GM12878 (cell line): ENCODE data around the gene DCAF5. TPM values are rescaled to one million over a fixed set of nuclear protein-coding genes. Genes with fewer than 3 reads are reported as not detected.

Experiments
- ATAC-seq: fragments of 200-7000 bp; cut with Tn5 transposase; 3 replicates; pipeline ENCODE4 v1.9.1; 2020; ENCODE audit warnings: mild to moderate bottlenecking, moderate library complexity
- BruUV-seq: library from RNA; stranded (reverse); fragments of 400-500 nt; replicated peaks from 2 replicates; lab custom pipeline; 2021; lab: Mats Ljungman, UMichigan
- CTCF ChIA-PET: fragments of 300-600 bp; sonication (Branson Sonifier 250); formaldehyde crosslinking; extraction: SDS; loops from one replicate; lab custom pipeline; 2021; ENCODE audit warnings: inconsistent platforms; lab: Yijun Ruan, JAX
- POLR2A ChIA-PET: fragments of 350-600 bp; formaldehyde crosslinking; extraction: SDS; loops from one replicate; lab custom pipeline; 2021; ENCODE audit warnings: inconsistent platforms; lab: Charles Lee
- RAD21 ChIA-PET: fragments of 300-600 bp; sonication (Branson Sonifier 250); formaldehyde crosslinking; loops from one replicate; lab custom pipeline; 2023; ENCODE audit warnings: antibody characterized with exemption; ENCODE audit not compliant: unreplicated experiment; lab: Charles Lee
- SMC1A ChIA-PET: fragments of 300-600 bp; sonication (Branson Sonifier 250); formaldehyde crosslinking; loops from one replicate; lab custom pipeline; 2023; ENCODE audit not compliant: unreplicated experiment, uncharacterized antibody; lab: Charles Lee
- DNase-seq: peaks from one replicate; pipeline ENCODE4 v3.0.0-alpha.2; 2011; ENCODE audit warnings: low read depth, low spot score
- FAIRE-seq: peaks from 3 replicates; lab custom pipeline; 2011; peaks lifted over from hg19 to GRCh38; lab: Jason Lieb, UNC
- H2AFZ ChIP-seq: 2 replicates; pipeline ENCODE4 v1.6.0; 2011; ENCODE audit warnings: low read depth, low read length, control low read depth; ENCODE audit not compliant: control insufficient read depth
- H3K27ac ChIP-seq: 2 replicates; pipeline ENCODE4 v1.5.1; 2011; ENCODE audit warnings: control low read depth; ENCODE audit not compliant: control insufficient read depth, insufficient read depth
- H3K27me3 ChIP-seq, 2 experiments: replicated peaks in 1 of 2; 2 replicates each; pipeline versions ENCODE4 v1.6.0 to v1.6.1; 2011; ENCODE audit warnings: low read length in 1 of 2; ENCODE audit not compliant: control insufficient read depth in 2 of 2, insufficient read depth in 2 of 2
- H3K36me3 ChIP-seq, 2 experiments: 2 replicates each; pipeline ENCODE4 v1.5.1; 2011; ENCODE audit warnings: low read length in 1 of 2; ENCODE audit not compliant: control insufficient read depth in 2 of 2, insufficient read depth in 2 of 2
- H3K4me1 ChIP-seq: 2 replicates; pipeline ENCODE4 v1.6.1; 2011; ENCODE audit warnings: mild to moderate bottlenecking, low read length, moderate library complexity, mixed read lengths; ENCODE audit not compliant: control insufficient read depth, insufficient read depth
- H3K4me2 ChIP-seq: 2 replicates; pipeline ENCODE4 v1.6.0; 2011; ENCODE audit warnings: control low read depth; ENCODE audit not compliant: control insufficient read depth, insufficient read depth
- H3K4me3 ChIP-seq: fragments of 200-600 bp; sonication (generic); 2 replicates; pipeline ENCODE4 v1.5.1; 2016
- H3K79me2 ChIP-seq: 2 replicates; pipeline ENCODE4 v1.6.0; 2011; ENCODE audit warnings: low read length; ENCODE audit not compliant: control insufficient read depth, insufficient read depth
- H3K9ac ChIP-seq: 2 replicates; pipeline ENCODE4 v1.8.0; 2011; ENCODE audit warnings: low read length, control low read depth, mixed read lengths; ENCODE audit not compliant: control insufficient read depth, insufficient read depth
- H3K9me3 ChIP-seq: replicated peaks from 3 replicates; pipeline ENCODE4 v1.5.1; 2011; ENCODE audit warnings: mild to moderate bottlenecking, low read length; ENCODE audit not compliant: control insufficient read depth, insufficient read depth
- H4K20me1 ChIP-seq: 2 replicates; pipeline ENCODE4 v1.6.0; 2011; ENCODE audit not compliant: control insufficient read depth, insufficient read depth
- BACH1 ChIP-seq: fragments of 450-650 bp; IDR thresholded peaks from 2 replicates; pipeline ENCODE4 v1.6.1; 2017; ENCODE audit warnings: mild to moderate bottlenecking, borderline replicate concordance
- DPF2 ChIP-seq: fragments of 450-650 bp; IDR thresholded peaks from 2 replicates; pipeline ENCODE4 v1.6.1; 2017; ENCODE audit warnings: mild to moderate bottlenecking
- EP300 ChIP-seq, 2 experiments: fragments of 150-350 bp in 1 of 2; IDR thresholded peaks; 2 replicates each; pipeline ENCODE4 v1.6.1; 2011 to 2012; ENCODE audit warnings: low read depth in 2 of 2, low read length in 2 of 2, borderline replicate concordance in 1 of 2, improper control_type of control experiment in 1 of 2, inconsistent platforms in 1 of 2; ENCODE audit not compliant: control insufficient read depth in 1 of 2
- ETV6 ChIP-seq, 2 experiments: fragments of 450-650 bp in 1 of 2; IDR thresholded peaks in 1 of 2; conservative IDR thresholded peaks in 1 of 2; 2 replicates each; pipeline ENCODE4 v1.6.1; 2014; ENCODE audit warnings: antibody characterized with exemption in 1 of 2, borderline replicate concordance in 1 of 2, low read depth in 1 of 2, mild to moderate bottlenecking in 1 of 2, moderate library complexity in 1 of 2
- WRNIP1 ChIP-seq: IDR thresholded peaks from 2 replicates; pipeline ENCODE4 v1.6.1; 2011; ENCODE audit warnings: low read depth, low read length, improper control_type of control experiment, borderline replicate concordance
- ZBED1 ChIP-seq: IDR thresholded peaks from 2 replicates; pipeline ENCODE4 v1.6.1; 2016; ENCODE audit warnings: borderline replicate concordance
- WGBS: methylation state at CpG from one replicate; pipeline ENCODE4 v1.1.6; 2016; ENCODE audit warnings: low lambda C conversion rate; ENCODE audit not compliant: insufficient replicate concordance, insufficient coverage; ENCODE audit errors: missing lambda C conversion rate; 5-methylcytosine and 5-hydroxymethylcytosine counted together
- in situ Hi-C: fragments of 300-500 bp; cut with MboI; formaldehyde crosslinking; loops from 9 replicates; pipeline ENCODE4 v1.14.3; 2018; ENCODE audit warnings: mixed read lengths
- intact Hi-C: fragments of 100-400 bp; cut with micrococcal nuclease; formaldehyde crosslinking; loops from one replicate; pipeline ENCODE4 v1.14.2; 2022; ENCODE audit not compliant: unreplicated experiment
- polyA plus RNA-seq, 11 experiments: library from polyadenylated mRNA; depleted of rRNA in 4 of 11; unstranded in 6 of 11; stranded (reverse) in 5 of 11; fragments of >200 nt; fragmentation: Nextera tagmentation in 4 of 11; fragmentation: Illumina TruSeq in 1 of 11; extraction: Ambion mirVana in 4 of 11; extraction: Trizol in 1 of 11; gene quantifications; 1 replicate in 1 of 11; 2 replicates in 10 of 11; pipeline versions ENCODE4 v1.2.1 to v1.2.3, GENCODE V29; 2011 to 2016; ENCODE audit warnings: inconsistent platforms in 2 of 11, missing spikeins in 2 of 11, low read depth in 1 of 11
- total RNA-seq, 4 experiments: library from RNA; depleted of rRNA in 3 of 4; stranded (reverse); fragments of >200 nt in 3 of 4; fragmentation: Illumina TruSeq in 1 of 4; extraction: Trizol in 1 of 4; gene quantifications; 2 replicates each; pipeline versions ENCODE4 v1.2.1 to v1.2.3, GENCODE V29; 2013 to 2021
- TF ChIP-seq, protein P1 (sequence below), 3 experiments: IDR thresholded peaks in 2 of 3; conservative IDR thresholded peaks in 1 of 3; 2 replicates each; pipeline ENCODE4 v1.5.1; 2011; ENCODE audit warnings: low read depth in 3 of 3, low read length in 3 of 3, mild to moderate bottlenecking in 3 of 3, control low read depth in 2 of 3, moderate library complexity in 2 of 3, inconsistent platforms in 1 of 3, mixed read lengths in 1 of 3; ENCODE audit not compliant: control insufficient read depth in 2 of 3, insufficient read depth in 1 of 3; ENCODE audit errors: extremely low read depth in 1 of 3
- TF ChIP-seq, protein P2 (sequence below): IDR thresholded peaks from 2 replicates; pipeline ENCODE4 v1.6.1; 2011; ENCODE audit warnings: mild to moderate bottlenecking, low read depth, low read length, moderate library complexity; ENCODE audit not compliant: insufficient replicate concordance
- TF ChIP-seq, protein P3 (sequence below): fragments of 150-350 bp; IDR thresholded peaks from 2 replicates; pipeline ENCODE4 v1.6.1; 2014; ENCODE audit warnings: mild to moderate bottlenecking, low read depth, low read length
- TF ChIP-seq, protein P4 (sequence below): fragments of 150-350 bp; IDR thresholded peaks from 2 replicates; pipeline ENCODE4 v1.6.1; 2016; ENCODE audit warnings: low read depth, low read length

Gene DCAF5
- total and polyA plus RNA-seq, 10 of the 15 experiments (the other 5 are each of a cell fraction or from before 2014, with no cell fraction given), result 6.8 to 38.1 (median 19.1) TPM

GRCh38 chr14:69183735-69184134 is 30.8 kb upstream of the DCAF5 start:
- H3K4me2 ChIP-seq, result no peak overlapping the region
- TF ChIP-seq DPF2, result no peak
- TF ChIP-seq, protein P1, sequence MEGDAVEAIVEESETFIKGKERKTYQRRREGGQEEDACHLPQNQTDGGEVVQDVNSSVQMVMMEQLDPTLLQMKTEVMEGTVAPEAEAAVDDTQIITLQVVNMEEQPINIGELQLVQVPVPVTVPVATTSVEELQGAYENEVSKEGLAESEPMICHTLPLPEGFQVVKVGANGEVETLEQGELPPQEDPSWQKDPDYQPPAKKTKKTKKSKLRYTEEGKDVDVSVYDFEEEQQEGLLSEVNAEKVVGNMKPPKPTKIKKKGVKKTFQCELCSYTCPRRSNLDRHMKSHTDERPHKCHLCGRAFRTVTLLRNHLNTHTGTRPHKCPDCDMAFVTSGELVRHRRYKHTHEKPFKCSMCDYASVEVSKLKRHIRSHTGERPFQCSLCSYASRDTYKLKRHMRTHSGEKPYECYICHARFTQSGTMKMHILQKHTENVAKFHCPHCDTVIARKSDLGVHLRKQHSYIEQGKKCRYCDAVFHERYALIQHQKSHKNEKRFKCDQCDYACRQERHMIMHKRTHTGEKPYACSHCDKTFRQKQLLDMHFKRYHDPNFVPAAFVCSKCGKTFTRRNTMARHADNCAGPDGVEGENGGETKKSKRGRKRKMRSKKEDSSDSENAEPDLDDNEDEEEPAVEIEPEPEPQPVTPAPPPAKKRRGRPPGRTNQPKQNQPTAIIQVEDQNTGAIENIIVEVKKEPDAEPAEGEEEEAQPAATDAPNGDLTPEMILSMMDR (IDR thresholded peaks at IDR 0.05 in 2 of 3, conservative IDR thresholded peaks at IDR 0.05 in 1 of 3; ENCODE audit: control insufficient read depth in 2 of 3, extremely low read depth in 1 of 3, insufficient read depth in 1 of 3, low read depth in 3 of 3, low read length in 3 of 3), result no peak
- no peak for TF ChIP-seq ZBED1
- no peak for TF ChIP-seq ETV6 (conservative IDR thresholded peaks at IDR 0.05 in 1 of 2, IDR thresholded peaks at IDR 0.05 in 1 of 2; ENCODE audit: borderline replicate concordance in 1 of 2, low read depth in 1 of 2)
- TF ChIP-seq, protein P2, sequence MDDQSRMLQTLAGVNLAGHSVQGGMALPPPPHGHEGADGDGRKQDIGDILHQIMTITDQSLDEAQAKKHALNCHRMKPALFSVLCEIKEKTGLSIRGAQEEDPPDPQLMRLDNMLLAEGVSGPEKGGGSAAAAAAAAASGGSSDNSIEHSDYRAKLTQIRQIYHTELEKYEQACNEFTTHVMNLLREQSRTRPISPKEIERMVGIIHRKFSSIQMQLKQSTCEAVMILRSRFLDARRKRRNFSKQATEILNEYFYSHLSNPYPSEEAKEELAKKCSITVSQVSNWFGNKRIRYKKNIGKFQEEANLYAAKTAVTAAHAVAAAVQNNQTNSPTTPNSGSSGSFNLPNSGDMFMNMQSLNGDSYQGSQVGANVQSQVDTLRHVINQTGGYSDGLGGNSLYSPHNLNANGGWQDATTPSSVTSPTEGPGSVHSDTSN, result no peak
- TF ChIP-seq, protein P3, sequence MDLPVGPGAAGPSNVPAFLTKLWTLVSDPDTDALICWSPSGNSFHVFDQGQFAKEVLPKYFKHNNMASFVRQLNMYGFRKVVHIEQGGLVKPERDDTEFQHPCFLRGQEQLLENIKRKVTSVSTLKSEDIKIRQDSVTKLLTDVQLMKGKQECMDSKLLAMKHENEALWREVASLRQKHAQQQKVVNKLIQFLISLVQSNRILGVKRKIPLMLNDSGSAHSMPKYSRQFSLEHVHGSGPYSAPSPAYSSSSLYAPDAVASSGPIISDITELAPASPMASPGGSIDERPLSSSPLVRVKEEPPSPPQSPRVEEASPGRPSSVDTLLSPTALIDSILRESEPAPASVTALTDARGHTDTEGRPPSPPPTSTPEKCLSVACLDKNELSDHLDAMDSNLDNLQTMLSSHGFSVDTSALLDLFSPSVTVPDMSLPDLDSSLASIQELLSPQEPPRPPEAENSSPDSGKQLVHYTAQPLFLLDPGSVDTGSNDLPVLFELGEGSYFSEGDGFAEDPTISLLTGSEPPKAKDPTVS, result no peak
- no peak for TF ChIP-seq EP300 (IDR thresholded peaks at IDR 0.05; ENCODE audit: borderline replicate concordance in 1 of 2, control insufficient read depth in 1 of 2, low read depth in 2 of 2, low read length in 2 of 2)
- TF ChIP-seq, protein P4, sequence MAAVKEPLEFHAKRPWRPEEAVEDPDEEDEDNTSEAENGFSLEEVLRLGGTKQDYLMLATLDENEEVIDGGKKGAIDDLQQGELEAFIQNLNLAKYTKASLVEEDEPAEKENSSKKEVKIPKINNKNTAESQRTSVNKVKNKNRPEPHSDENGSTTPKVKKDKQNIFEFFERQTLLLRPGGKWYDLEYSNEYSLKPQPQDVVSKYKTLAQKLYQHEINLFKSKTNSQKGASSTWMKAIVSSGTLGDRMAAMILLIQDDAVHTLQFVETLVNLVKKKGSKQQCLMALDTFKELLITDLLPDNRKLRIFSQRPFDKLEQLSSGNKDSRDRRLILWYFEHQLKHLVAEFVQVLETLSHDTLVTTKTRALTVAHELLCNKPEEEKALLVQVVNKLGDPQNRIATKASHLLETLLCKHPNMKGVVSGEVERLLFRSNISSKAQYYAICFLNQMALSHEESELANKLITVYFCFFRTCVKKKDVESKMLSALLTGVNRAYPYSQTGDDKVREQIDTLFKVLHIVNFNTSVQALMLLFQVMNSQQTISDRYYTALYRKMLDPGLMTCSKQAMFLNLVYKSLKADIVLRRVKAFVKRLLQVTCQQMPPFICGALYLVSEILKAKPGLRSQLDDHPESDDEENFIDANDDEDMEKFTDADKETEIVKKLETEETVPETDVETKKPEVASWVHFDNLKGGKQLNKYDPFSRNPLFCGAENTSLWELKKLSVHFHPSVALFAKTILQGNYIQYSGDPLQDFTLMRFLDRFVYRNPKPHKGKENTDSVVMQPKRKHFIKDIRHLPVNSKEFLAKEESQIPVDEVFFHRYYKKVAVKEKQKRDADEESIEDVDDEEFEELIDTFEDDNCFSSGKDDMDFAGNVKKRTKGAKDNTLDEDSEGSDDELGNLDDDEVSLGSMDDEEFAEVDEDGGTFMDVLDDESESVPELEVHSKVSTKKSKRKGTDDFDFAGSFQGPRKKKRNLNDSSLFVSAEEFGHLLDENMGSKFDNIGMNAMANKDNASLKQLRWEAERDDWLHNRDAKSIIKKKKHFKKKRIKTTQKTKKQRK, result no peak
- no peak for TF ChIP-seq WRNIP1
- no peak for TF ChIP-seq BACH1
- RAD21 ChIA-PET, result no interaction called here
- SMC1A ChIA-PET, result no interaction called here
- POLR2A ChIA-PET, result no interaction called here
- H3K9me3 ChIP-seq, result no peaks in the 10 kb centered on the region
- H3K4me3 ChIP-seq, result no peak overlapping the region
- no peaks in the 10 kb centered on the region for H3K27me3 ChIP-seq
- WGBS, result 46% methylated on average over 4 of the region's 4 CpGs
- no peaks in the 10 kb centered on the region for H3K36me3 ChIP-seq
- no peaks in the 10 kb centered on the region for H4K20me1 ChIP-seq
- intact Hi-C loops, result no loop called here
- in situ Hi-C loops, result no loop called here
- BruUV-seq, result no TSS peak
- no peak overlapping the region for H2AFZ ChIP-seq
- no peak overlapping the region for H3K9ac ChIP-seq
- ATAC-seq, result no peak
- H3K27ac ChIP-seq, result no peak overlapping the region
- CTCF ChIA-PET, result no interaction called here
- no peaks in the 10 kb centered on the region for H3K4me1 ChIP-seq
- H3K79me2 ChIP-seq, result no peaks in the 10 kb centered on the region
- DNase-seq, result no peak
- FAIRE-seq, result no peak
